OCI-LY7 (cell line): ENCODE results near the gene YTHDF2.

Source experiments
- CTCF ChIP-seq: fragments of 200-600 bp; sonication (generic); conservative IDR thresholded peaks from 2 replicates; pipeline ENCODE4 v1.5.1; 2014; ENCODE audit warnings: mild to moderate bottlenecking, antibody characterized with exemption, low read length, moderate library complexity, mixed read lengths
- EZH2phosphoT487 ChIP-seq: fragments of 200-600 bp; sonication (generic); IDR thresholded peaks from 2 replicates; pipeline ENCODE4 v1.6.1; 2018; ENCODE audit warnings: low read depth, borderline replicate concordance, mild to moderate bottlenecking, mixed run types, antibody characterized with exemption, low read length, moderate library complexity, mixed read lengths

GRCh38 chr1:28761189-28761588, 24.4 kb downstream of the YTHDF2 start:
- TF ChIP-seq EZH2phosphoT487, result no peak
- no peak for TF ChIP-seq CTCF
